KMS-11 (cell line): ENCODE measurements around the gene IL17C.

Source experiments
- H2AFZ ChIP-seq: fragments of 200-600 bp; sonication (generic); 2 replicates; pipeline ENCODE4 v1.6.1; 2016; ENCODE audit warnings: antibody characterized with exemption, mixed run types, low read depth
- H3K27ac ChIP-seq: fragments of 200-600 bp; sonication (generic); 2 replicates; pipeline ENCODE4 v1.6.1; 2016; ENCODE audit warnings: mild to moderate bottlenecking, mixed run types
- H3K27me3 ChIP-seq: fragments of 200-600 bp; sonication (generic); 2 replicates; pipeline ENCODE4 v1.6.1; 2017; ENCODE audit warnings: mild to moderate bottlenecking, low read depth, mixed run types, moderate library complexity; ENCODE audit not compliant: insufficient read depth
- H3K36me3 ChIP-seq: fragments of 200-600 bp; sonication (generic); 2 replicates; pipeline ENCODE4 v1.6.1; 2017; ENCODE audit warnings: mild to moderate bottlenecking, mixed run types; ENCODE audit not compliant: insufficient read depth
- H3K4me1 ChIP-seq: fragments of 200-600 bp; sonication (generic); 2 replicates; pipeline ENCODE4 v1.6.1; 2016; ENCODE audit warnings: mild to moderate bottlenecking, low read depth, mixed run types; ENCODE audit not compliant: poor library complexity, severe bottlenecking
- H3K4me2 ChIP-seq: fragments of 200-600 bp; sonication (generic); 2 replicates; pipeline ENCODE4 v1.7.0; 2016; ENCODE audit warnings: mild to moderate bottlenecking, mixed run types
- H3K4me3 ChIP-seq: fragments of 200-600 bp; sonication (generic); IDR thresholded peaks from 2 replicates; pipeline ENCODE4 v1.6.1; 2017; ENCODE audit warnings: low read depth, low read length, mixed read lengths; ENCODE audit not compliant: insufficient read depth
- H3K79me2 ChIP-seq: fragments of 200-600 bp; sonication (generic); 2 replicates; pipeline ENCODE4 v1.6.1; 2016; ENCODE audit warnings: low read depth, mixed run types; ENCODE audit not compliant: insufficient read depth
- H3K9ac ChIP-seq: fragments of 200-600 bp; sonication (generic); 2 replicates; pipeline ENCODE4 v1.6.1; 2016; ENCODE audit warnings: mild to moderate bottlenecking, mixed run types
- H4K20me1 ChIP-seq: fragments of 200-600 bp; sonication (generic); 2 replicates; pipeline ENCODE4 v1.6.1; 2016; ENCODE audit warnings: mild to moderate bottlenecking, mixed run types; ENCODE audit not compliant: insufficient read depth
- CTCF ChIP-seq: fragments of 200-600 bp; sonication (generic); conservative IDR thresholded peaks from 2 replicates; pipeline ENCODE4 v1.6.1; 2017; ENCODE audit warnings: low read depth, mild to moderate bottlenecking, antibody characterized with exemption, low read length, moderate library complexity, mixed read lengths

The IL17C gene

GRCh38 chr16:88688013-88688778 lies 49.8 kb downstream of the IL17C start:
- Histone ChIP-seq H3K4me3 (no peak overlapping the region), H3K27ac (no peak overlapping the region), H3K9ac (no peak overlapping the region), H3K4me1 (peaks cover 38% of the 10 kb centered on the region), H3K79me2 (no peaks in the 10 kb centered on the region), H3K4me2 (no peak overlapping the region), H2AFZ (no peak overlapping the region), H4K20me1 (no peaks in the 10 kb centered on the region), H3K27me3 (peaks cover 27% of the 10 kb centered on the region; the same call in 1 of the 2 replicates), H3K36me3 (no peaks in the 10 kb centered on the region)
- no peak for TF ChIP-seq CTCF
